GM19324 (cell line): ENCODE data around the gene CHMP6.

ENCODE experiments used
- ATAC-seq: cut with Tn5 transposase; IDR thresholded peaks from one replicate; pipeline ENCODE4 v1.9.1; 2021; ENCODE audit warnings: mild to moderate bottlenecking, moderate library complexity; ENCODE audit not compliant: unreplicated experiment, low FRiP score

The CHMP6 gene

GRCh38 chr17:80956321-80957190 is 35.1 kb upstream of the CHMP6 start:
- no peak for ATAC-seq

GRCh38 chr17:80957461-80957941 is 34.1 kb upstream of the CHMP6 start:
- no peak for ATAC-seq

GRCh38 chr17:80959330-80960036 is 32.2 kb upstream of the CHMP6 start:
- no peak for ATAC-seq

- ATAC-seq: no peak
These were observed 31.4 kb upstream of the CHMP6 start for GRCh38 chr17:80960037-80960796.

- no peak for ATAC-seq
These were observed 30.7 kb upstream of the CHMP6 start for GRCh38 chr17:80960797-80961452.

GRCh38 chr17:80961541-80962330 is 29.9 kb upstream of the CHMP6 start:
- ATAC-seq: no peak

- ATAC-seq: no peak
These were observed 29.0 kb upstream of the CHMP6 start for GRCh38 chr17:80962356-80963329.

GRCh38 chr17:80963812-80964543 is 27.7 kb upstream of the CHMP6 start:
- no peak for ATAC-seq

GRCh38 chr17:80964544-80964856 is 27.1 kb upstream of the CHMP6 start:
- ATAC-seq: no peak

- no peak for ATAC-seq
These were observed 26.6 kb upstream of the CHMP6 start for GRCh38 chr17:80964859-80965580.

- ATAC-seq: no peak
These were observed 26.0 kb upstream of the CHMP6 start for GRCh38 chr17:80965606-80966005.

GRCh38 chr17:80967404-80967872 is 24.2 kb upstream of the CHMP6 start:
- ATAC-seq: no peak

GRCh38 chr17:80968602-80969029 is 23.0 kb upstream of the CHMP6 start:
- no peak for ATAC-seq

- ATAC-seq: no peak
These were observed 22.5 kb upstream of the CHMP6 start for GRCh38 chr17:80969030-80969673.

- no peak for ATAC-seq
These were observed 22.0 kb upstream of the CHMP6 start for GRCh38 chr17:80969674-80970043.

- ATAC-seq: no peak
These were observed 21.4 kb upstream of the CHMP6 start for GRCh38 chr17:80970044-80970761.
